ENCODE data around the gene ANKMY1. TPM values are rescaled to one million over a fixed set of nuclear protein-coding genes. Genes with fewer than 3 reads are reported as not detected.

Gene ANKMY1
- total and polyA plus RNA-seq, 2 experiments from 2014 or later: 2.3 to 8.9 TPM

DNA sequence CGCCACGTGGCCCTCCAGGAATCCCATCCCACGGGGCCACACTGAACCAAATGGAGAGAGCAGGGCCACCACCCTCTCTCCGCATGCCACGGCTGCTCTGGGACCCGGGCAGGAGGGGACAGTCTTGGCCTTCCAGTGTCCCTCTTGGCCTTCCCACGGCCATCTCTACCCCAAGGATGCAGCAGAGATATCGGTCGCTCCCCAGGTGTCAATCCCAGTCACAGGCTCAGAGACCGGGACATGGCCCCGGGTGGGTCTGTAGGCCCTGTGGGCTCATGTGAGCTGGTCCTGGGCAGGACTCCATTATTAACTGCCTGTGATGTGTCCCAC lies 44.0 kb upstream of the ANKMY1 start:
- Mint-ChIP-seq H3K27me3 (ENCODE audit: insufficient read depth, low read depth, poor library complexity) (peaks cover 2% of the 10 kb centered on the region), H3K36me3 (ENCODE audit: low read depth) (peaks cover 2% of the 10 kb centered on the region; the same call in 1 of the 3 replicates), H3K27ac (no peak overlapping the region), H3K4me1 (no peaks in the 10 kb centered on the region), H3K4me3 (no peak overlapping the region), H3K9me3 (no peaks in the 10 kb centered on the region)
- ATAC-seq (no peak), DNase-seq (ENCODE audit: low spot score) (no peak)
- Histone ChIP-seq H3K4me3 (no peak overlapping the region), H3K4me2 (no peak overlapping the region), H3F3A (replicated peaks; ENCODE audit: low read depth) (no peaks in the 10 kb centered on the region), H3K36me3 (ENCODE audit: insufficient read depth) (no peaks in the 10 kb centered on the region), H3K9me2 (ENCODE audit: insufficient read depth) (no peaks in the 10 kb centered on the region), H2AFZ (no peak overlapping the region), H4K20me1 (replicated peaks; ENCODE audit: insufficient read depth) (no peaks in the 10 kb centered on the region; the same call in none of the 2 replicates), H3K4me1 (ENCODE audit: insufficient read depth) (no peaks in the 10 kb centered on the region), H3K27ac (ENCODE audit: low read depth) (no peak overlapping the region), H3K27me3 (ENCODE audit: insufficient read depth) (no peaks in the 10 kb centered on the region), H3K79me2 (replicated peaks; ENCODE audit: insufficient read depth) (no peaks in the 10 kb centered on the region)
- TF ChIP-seq, protein P1, sequence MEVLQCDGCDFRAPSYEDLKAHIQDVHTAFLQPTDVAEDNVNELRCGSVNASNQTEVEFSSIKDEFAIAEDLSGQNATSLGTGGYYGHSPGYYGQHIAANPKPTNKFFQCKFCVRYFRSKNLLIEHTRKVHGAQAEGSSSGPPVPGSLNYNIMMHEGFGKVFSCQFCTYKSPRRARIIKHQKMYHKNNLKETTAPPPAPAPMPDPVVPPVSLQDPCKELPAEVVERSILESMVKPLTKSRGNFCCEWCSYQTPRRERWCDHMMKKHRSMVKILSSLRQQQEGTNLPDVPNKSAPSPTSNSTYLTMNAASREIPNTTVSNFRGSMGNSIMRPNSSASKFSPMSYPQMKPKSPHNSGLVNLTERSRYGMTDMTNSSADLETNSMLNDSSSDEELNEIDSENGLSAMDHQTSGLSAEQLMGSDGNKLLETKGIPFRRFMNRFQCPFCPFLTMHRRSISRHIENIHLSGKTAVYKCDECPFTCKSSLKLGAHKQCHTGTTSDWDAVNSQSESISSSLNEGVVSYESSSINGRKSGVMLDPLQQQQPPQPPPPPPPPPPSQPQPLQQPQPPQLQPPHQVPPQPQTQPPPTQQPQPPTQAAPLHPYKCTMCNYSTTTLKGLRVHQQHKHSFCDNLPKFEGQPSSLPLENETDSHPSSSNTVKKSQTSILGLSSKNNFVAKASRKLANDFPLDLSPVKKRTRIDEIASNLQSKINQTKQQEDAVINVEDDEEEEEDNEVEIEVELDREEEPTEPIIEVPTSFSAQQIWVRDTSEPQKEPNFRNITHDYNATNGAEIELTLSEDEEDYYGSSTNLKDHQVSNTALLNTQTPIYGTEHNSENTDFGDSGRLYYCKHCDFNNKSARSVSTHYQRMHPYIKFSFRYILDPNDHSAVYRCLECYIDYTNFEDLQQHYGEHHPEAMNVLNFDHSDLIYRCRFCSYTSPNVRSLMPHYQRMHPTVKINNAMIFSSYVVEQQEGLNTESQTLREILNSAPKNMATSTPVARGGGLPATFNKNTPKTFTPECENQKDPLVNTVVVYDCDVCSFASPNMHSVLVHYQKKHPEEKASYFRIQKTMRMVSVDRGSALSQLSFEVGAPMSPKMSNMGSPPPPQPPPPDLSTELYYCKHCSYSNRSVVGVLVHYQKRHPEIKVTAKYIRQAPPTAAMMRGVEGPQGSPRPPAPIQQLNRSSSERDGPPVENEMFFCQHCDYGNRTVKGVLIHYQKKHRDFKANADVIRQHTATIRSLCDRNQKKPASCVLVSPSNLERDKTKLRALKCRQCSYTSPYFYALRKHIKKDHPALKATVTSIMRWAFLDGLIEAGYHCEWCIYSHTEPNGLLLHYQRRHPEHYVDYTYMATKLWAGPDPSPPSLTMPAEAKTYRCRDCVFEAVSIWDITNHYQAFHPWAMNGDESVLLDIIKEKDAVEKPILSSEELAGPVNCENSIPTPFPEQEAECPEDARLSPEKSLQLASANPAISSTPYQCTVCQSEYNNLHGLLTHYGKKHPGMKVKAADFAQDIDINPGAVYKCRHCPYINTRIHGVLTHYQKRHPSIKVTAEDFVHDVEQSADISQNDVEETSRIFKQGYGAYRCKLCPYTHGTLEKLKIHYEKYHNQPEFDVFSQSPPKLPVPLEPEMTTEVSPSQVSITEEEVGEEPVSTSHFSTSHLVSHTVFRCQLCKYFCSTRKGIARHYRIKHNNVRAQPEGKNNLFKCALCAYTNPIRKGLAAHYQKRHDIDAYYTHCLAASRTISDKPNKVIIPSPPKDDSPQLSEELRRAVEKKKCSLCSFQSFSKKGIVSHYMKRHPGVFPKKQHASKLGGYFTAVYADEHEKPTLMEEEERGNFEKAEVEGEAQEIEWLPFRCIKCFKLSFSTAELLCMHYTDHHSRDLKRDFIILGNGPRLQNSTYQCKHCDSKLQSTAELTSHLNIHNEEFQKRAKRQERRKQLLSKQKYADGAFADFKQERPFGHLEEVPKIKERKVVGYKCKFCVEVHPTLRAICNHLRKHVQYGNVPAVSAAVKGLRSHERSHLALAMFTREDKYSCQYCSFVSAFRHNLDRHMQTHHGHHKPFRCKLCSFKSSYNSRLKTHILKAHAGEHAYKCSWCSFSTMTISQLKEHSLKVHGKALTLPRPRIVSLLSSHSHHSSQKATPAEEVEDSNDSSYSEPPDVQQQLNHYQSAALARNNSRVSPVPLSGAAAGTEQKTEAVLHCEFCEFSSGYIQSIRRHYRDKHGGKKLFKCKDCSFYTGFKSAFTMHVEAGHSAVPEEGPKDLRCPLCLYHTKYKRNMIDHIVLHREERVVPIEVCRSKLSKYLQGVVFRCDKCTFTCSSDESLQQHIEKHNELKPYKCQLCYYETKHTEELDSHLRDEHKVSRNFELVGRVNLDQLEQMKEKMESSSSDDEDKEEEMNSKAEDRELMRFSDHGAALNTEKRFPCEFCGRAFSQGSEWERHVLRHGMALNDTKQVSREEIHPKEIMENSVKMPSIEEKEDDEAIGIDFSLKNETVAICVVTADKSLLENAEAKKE (CRISPR knock-in tag; IDR thresholded peaks at IDR 0.05): no peak
- no peak for TF ChIP-seq EZH2phosphoT487 (IDR thresholded peaks at IDR 0.05; ENCODE audit: unreplicated experiment)
- TF ChIP-seq CREB1 (CRISPR knock-in tag; IDR thresholded peaks at IDR 0.05; ENCODE audit: low read depth): no peak

DNA sequence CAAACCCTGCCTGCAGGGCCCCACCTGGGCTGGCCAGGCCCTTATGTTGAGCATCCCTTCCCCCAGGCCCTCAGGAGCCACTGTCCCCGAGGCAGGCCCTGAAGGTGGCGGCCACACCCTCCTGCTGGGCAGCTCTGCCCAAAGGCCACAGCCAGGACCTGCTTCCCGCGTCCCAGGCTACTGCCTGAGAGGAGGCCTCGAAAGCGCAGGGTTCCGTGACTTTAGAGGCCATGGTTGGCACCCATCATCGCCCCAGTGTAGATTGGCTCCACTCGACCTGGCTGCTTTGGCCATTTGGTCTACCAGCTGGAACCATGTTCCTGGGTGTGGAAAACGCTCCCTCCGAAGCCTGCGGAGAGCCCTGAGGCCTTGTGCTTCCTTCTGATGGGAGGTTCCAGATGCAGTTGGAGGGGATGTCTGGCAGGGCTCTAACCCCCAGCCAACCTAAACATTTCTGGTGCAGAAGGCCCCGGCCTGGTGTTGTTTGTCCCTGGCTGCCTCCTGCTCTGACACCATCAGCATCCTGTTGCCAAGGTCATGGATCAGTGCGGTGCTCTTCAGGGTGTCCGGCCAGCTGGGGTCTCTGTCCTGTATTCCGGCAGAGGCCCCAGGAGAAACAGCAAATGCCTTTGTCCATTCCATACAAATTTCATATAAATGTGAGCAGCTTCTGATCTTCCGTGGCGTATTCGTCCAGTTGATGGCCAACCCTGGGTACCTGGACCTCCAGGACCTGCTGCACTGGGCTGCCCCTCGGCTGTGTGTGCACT lies 43.5 kb upstream of the ANKMY1 start:
- no peak for ATAC-seq
- peaks cover 2% of the 10 kb centered on the region for H3K27me3 Mint-ChIP-seq (ENCODE audit: insufficient read depth, low read depth, poor library complexity)
- H3K27ac Mint-ChIP-seq: no peak overlapping the region
- no peak for DNase-seq (ENCODE audit: low spot score)
- H3K9me2 ChIP-seq (ENCODE audit: insufficient read depth): no peaks in the 10 kb centered on the region
- no peaks in the 10 kb centered on the region for H3K9me3 Mint-ChIP-seq
- TF ChIP-seq, protein P2, sequence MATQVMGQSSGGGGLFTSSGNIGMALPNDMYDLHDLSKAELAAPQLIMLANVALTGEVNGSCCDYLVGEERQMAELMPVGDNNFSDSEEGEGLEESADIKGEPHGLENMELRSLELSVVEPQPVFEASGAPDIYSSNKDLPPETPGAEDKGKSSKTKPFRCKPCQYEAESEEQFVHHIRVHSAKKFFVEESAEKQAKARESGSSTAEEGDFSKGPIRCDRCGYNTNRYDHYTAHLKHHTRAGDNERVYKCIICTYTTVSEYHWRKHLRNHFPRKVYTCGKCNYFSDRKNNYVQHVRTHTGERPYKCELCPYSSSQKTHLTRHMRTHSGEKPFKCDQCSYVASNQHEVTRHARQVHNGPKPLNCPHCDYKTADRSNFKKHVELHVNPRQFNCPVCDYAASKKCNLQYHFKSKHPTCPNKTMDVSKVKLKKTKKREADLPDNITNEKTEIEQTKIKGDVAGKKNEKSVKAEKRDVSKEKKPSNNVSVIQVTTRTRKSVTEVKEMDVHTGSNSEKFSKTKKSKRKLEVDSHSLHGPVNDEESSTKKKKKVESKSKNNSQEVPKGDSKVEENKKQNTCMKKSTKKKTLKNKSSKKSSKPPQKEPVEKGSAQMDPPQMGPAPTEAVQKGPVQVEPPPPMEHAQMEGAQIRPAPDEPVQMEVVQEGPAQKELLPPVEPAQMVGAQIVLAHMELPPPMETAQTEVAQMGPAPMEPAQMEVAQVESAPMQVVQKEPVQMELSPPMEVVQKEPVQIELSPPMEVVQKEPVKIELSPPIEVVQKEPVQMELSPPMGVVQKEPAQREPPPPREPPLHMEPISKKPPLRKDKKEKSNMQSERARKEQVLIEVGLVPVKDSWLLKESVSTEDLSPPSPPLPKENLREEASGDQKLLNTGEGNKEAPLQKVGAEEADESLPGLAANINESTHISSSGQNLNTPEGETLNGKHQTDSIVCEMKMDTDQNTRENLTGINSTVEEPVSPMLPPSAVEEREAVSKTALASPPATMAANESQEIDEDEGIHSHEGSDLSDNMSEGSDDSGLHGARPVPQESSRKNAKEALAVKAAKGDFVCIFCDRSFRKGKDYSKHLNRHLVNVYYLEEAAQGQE (IDR thresholded peaks at IDR 0.05; ENCODE audit: unreplicated experiment): no peak
- no peak for TF ChIP-seq EZH2 (IDR thresholded peaks at IDR 0.05; ENCODE audit: low read depth, unreplicated experiment)
- no peak for TF ChIP-seq CREB1 (CRISPR knock-in tag; IDR thresholded peaks at IDR 0.05; ENCODE audit: low read depth)
- no peaks in the 10 kb centered on the region for H3K36me3 ChIP-seq (ENCODE audit: insufficient read depth)
- no peaks in the 10 kb centered on the region for H3K79me2 ChIP-seq (replicated peaks; ENCODE audit: insufficient read depth)
- no peaks in the 10 kb centered on the region for H3F3A ChIP-seq (replicated peaks; ENCODE audit: low read depth)
- no peak overlapping the region for H3K27ac ChIP-seq (ENCODE audit: low read depth)
- H3K4me1 ChIP-seq (ENCODE audit: insufficient read depth): no peaks in the 10 kb centered on the region
- H3K36me3 Mint-ChIP-seq (ENCODE audit: low read depth): peaks cover 2% of the 10 kb centered on the region; the same call in 1 of the 3 replicates
- H3K4me1 Mint-ChIP-seq: no peaks in the 10 kb centered on the region
- no peak overlapping the region for H3K4me2 ChIP-seq
- H3K4me3 ChIP-seq: no peak overlapping the region
- H3K27me3 ChIP-seq (ENCODE audit: insufficient read depth): no peaks in the 10 kb centered on the region
- no peak overlapping the region for H2AFZ ChIP-seq
- H3K4me3 Mint-ChIP-seq: no peak overlapping the region
- no peaks in the 10 kb centered on the region; the same call in none of the 2 replicates for H4K20me1 ChIP-seq (replicated peaks; ENCODE audit: insufficient read depth)
